ENCODE results near the gene EPHB2.
"Not testable (repeated sequence)": the region's sequence is repeated elsewhere in the genome, so short reads cannot be mapped to it uniquely, and the experiment has no call there.

The EPHB2 gene

DNA sequence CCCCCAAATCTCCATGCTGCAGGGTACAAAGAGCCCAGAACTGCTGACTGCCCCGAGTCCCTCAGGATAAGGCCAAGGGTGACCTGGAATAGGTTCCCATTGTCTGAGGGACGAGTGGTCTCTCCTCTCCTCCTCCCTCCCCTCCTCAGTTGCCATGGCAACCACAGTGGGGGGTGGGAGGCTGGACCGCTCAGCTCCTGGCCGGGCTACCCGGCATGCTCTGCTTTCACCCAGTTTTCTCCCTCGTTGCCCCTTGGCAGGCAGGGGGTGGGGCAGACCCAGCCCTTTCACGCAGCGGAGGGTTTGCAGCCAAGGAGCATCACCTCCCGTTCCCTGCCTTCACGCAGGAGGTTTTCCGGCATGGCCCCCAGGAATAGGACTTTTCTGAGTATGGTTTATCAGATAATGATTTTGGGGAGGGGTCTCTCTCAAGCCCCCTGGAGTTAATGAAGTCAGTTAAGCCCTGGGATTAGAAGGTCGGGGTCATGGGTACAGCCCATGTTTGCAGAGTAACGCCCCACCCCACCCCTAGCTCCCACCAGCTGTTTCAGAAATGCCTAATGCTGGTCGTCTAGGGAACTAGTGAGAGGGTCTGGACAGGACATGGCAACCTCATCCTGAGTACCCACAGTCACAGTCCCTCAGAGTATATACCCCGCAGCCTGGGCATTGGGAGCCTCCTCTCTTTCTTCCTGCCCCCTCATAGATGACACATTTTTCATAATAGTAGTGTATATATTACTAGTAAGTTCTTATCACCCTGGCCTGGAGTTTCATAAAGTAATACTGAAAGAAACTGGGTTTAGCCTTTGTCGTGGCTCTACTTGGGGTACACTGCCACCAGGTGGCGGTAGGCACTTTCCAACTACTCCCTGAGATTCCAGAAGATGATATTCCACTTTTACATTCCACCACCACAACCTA is 36.9 kb upstream of the EPHB2 start:
- TF ChIP-seq FOXP2 (optimal IDR thresholded peaks at IDR 0.05; ENCODE audit: control extremely low read depth, extremely low read length, insufficient read depth) (no peak), POLR2AphosphoS5 (IDR thresholded peaks at IDR 0.05; ENCODE audit: borderline replicate concordance, low read depth, low read length) (no peak), EZH2 (IDR thresholded peaks at IDR 0.05) (no peak)
- Histone ChIP-seq H3K4me3 (no peak overlapping the region), H3K36me3 (ENCODE audit: insufficient read depth, low read length) (no peaks in the 10 kb centered on the region), H3K9ac (ENCODE audit: insufficient read length) (no peak overlapping the region), H3K9me3 (ENCODE audit: low read depth, low read length) (no peaks in the 10 kb centered on the region), H3K27ac (no peak overlapping the region)
- peak; percentile 12 for DNase-seq (ENCODE audit: low read depth, low spot score)

DNA sequence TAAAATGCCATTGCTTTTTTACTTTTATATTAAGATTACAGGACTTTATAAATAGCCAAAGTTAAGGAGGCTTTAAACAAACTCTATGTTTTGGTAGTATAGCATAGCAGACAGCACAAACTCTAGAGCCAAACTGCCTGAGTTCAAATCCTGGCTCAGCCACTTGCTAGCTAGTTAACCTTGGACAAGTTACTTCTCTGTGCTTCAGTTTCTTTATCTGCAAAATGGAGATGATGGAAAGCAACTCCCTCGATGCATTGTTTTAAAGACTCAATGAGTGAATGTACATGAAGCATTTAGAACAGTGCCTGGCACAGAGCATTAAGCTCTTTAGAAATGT is 36.3 kb upstream of the EPHB2 start:
- Histone ChIP-seq H3K36me3 (ENCODE audit: insufficient read depth, low read length) (no peaks in the 10 kb centered on the region), H3K4me3 (no peak overlapping the region), H3K27ac (no peak overlapping the region), H3K9me3 (ENCODE audit: low read depth, low read length) (no peaks in the 10 kb centered on the region), H3K9ac (ENCODE audit: insufficient read length) (no peak overlapping the region)
- DNase-seq (ENCODE audit: low read depth, low spot score): no peak
- no peak for TF ChIP-seq FOXP2 (optimal IDR thresholded peaks at IDR 0.05; ENCODE audit: control extremely low read depth, extremely low read length, insufficient read depth)
- TF ChIP-seq EZH2 (IDR thresholded peaks at IDR 0.05): no peak
- TF ChIP-seq POLR2AphosphoS5 (IDR thresholded peaks at IDR 0.05; ENCODE audit: borderline replicate concordance, low read depth, low read length): no peak

DNA sequence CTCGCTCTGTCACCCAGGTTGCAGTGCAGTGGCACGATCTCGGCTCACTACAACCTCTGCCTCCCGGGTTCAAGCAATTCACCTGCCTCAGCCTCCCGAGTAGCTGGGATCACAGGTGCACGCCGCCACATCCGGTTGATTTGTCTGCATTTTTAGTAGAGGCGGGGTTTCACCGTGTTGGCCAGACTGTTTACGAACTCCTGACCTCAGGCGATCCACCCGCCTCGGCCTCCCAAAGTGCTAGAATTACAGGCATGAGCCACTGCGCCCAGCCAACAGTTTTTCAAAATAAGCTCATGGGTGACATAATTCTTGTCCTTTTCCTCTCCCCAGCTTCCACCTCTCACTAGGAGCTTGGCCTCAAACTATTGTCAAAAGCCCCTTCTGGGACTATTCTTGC is 34.5 kb upstream of the EPHB2 start:
- not testable (repeated sequence) for DNase-seq (ENCODE audit: low read depth, low spot score); H3K36me3 ChIP-seq (ENCODE audit: insufficient read depth, low read length); H3K27ac ChIP-seq; H3K4me3 ChIP-seq; H3K9ac ChIP-seq (ENCODE audit: insufficient read length); H3K9me3 ChIP-seq (ENCODE audit: low read depth, low read length)

DNA sequence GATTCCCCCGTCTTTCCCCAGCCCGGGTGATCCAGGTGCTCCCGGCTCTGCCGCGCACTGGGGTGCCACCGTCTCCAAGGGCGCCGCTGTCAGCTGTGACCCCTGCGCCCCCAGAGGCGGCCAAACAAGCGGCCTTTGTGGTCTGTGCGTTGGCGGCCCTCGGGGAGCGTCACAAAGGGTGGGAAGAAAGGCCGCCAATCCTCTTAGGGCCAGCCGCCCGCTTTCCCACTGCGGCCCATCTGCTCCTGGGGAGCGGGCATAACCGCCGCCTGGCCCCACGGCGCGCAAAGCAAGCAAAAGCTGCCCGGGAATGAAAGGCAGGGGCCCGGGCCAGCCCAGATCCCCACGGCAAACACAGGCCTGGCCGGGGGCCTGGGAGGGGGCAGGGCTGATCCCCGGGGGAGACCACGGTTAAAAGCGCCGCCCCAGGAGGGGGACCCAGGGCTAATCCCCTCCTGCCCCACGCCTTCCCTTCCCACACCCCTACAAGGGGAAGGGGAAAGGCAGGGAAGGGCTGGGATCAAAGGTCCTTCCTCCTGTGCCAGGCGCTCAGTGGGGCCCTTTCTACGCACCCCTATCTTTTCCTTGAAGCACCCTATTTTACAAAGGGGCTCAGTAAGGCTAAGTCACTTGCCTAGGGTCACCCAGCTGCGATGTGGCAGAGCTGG is 33.6 kb upstream of the EPHB2 start:
- no peak for DNase-seq (ENCODE audit: low read depth, low spot score)
- H3K9me3 ChIP-seq (ENCODE audit: low read depth, low read length): no peaks in the 10 kb centered on the region
- no peaks in the 10 kb centered on the region for H3K36me3 ChIP-seq (ENCODE audit: insufficient read depth, low read length)
- no peak overlapping the region for H3K9ac ChIP-seq (ENCODE audit: insufficient read length)
- H3K4me3 ChIP-seq: no peak overlapping the region
- no peak overlapping the region for H3K27ac ChIP-seq
- no peak for TF ChIP-seq FOXP2 (optimal IDR thresholded peaks at IDR 0.05; ENCODE audit: control extremely low read depth, extremely low read length, insufficient read depth)
- no peak for TF ChIP-seq POLR2AphosphoS5 (IDR thresholded peaks at IDR 0.05; ENCODE audit: borderline replicate concordance, low read depth, low read length)
- TF ChIP-seq EZH2 (IDR thresholded peaks at IDR 0.05): no peak

DNA sequence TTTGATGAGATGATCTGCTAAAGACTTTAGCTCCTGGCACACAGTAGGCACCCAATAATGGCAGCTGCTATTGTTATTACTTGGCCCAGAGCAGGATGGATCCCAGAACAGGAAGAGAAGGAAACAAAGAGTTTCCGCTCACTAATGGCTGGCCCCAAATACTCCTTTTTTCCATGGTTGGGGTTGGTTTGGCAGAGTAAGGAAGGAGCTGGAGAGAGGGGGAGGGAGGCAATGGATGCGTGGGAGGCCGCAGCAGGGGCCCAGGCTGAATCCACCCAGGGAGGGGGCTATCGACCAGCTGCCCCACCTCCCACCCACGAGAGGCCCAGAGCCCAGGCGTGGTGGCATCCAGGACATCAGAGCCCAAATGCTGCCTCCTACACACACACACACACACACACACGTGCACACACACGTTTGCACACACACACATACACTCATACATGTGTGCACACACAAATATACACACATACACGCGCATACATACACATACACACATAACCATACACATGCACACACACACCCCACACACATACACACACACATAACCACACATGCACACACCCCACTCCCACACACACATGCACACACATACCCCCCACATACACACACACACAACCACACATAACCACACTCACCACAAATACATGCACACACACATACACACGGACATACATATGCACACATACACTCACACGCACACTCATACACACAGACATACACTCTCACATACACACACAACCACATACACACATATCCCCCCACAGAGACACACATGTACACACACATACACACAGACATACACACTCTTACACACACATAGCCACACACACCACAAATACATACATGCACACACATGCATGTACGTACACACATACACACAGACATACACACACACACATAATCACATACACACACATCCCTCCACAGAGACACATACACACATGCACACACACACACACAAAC is 32.4 kb upstream of the EPHB2 start:
- Histone ChIP-seq H3K9ac (ENCODE audit: insufficient read length) (no peak overlapping the region), H3K27ac (no peak overlapping the region), H3K36me3 (ENCODE audit: insufficient read depth, low read length) (no peaks in the 10 kb centered on the region), H3K9me3 (ENCODE audit: low read depth, low read length) (no peaks in the 10 kb centered on the region), H3K4me3 (no peak overlapping the region)
- no peak for TF ChIP-seq POLR2AphosphoS5 (IDR thresholded peaks at IDR 0.05; ENCODE audit: borderline replicate concordance, low read depth, low read length)
- no peak for TF ChIP-seq FOXP2 (optimal IDR thresholded peaks at IDR 0.05; ENCODE audit: control extremely low read depth, extremely low read length, insufficient read depth)
- no peak for TF ChIP-seq EZH2 (IDR thresholded peaks at IDR 0.05)
- no peak for DNase-seq (ENCODE audit: low read depth, low spot score)

DNA sequence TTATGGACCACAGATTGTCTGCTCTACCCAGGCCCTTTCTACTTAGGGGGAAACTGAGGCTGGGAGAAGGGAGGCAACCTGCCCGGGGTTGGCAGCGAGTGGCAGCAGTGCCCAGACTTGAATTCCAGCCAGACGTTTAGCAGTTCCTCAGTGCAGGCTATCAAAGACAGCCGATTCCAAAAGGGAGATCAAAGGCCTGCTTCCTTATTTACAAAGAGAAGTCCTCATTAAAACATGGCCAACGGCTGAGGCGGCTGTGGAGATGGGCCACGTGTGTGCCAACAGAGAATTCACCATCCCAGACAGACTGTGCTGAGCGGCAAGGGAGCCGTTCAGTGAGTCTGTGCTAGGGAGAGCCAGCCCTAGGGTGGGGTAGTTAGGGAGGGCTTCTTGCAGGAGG is 29.9 kb upstream of the EPHB2 start:
- Histone ChIP-seq H3K4me3 (no peak overlapping the region), H3K9ac (ENCODE audit: insufficient read length) (no peak overlapping the region), H3K36me3 (ENCODE audit: insufficient read depth, low read length) (no peaks in the 10 kb centered on the region), H3K27ac (no peak overlapping the region), H3K9me3 (ENCODE audit: low read depth, low read length) (no peaks in the 10 kb centered on the region)
- TF ChIP-seq POLR2AphosphoS5 (IDR thresholded peaks at IDR 0.05; ENCODE audit: borderline replicate concordance, low read depth, low read length): no peak
- TF ChIP-seq EZH2 (IDR thresholded peaks at IDR 0.05): no peak
- TF ChIP-seq FOXP2 (optimal IDR thresholded peaks at IDR 0.05; ENCODE audit: control extremely low read depth, extremely low read length, insufficient read depth): no peak
- no peak for DNase-seq (ENCODE audit: low read depth, low spot score)

DNA sequence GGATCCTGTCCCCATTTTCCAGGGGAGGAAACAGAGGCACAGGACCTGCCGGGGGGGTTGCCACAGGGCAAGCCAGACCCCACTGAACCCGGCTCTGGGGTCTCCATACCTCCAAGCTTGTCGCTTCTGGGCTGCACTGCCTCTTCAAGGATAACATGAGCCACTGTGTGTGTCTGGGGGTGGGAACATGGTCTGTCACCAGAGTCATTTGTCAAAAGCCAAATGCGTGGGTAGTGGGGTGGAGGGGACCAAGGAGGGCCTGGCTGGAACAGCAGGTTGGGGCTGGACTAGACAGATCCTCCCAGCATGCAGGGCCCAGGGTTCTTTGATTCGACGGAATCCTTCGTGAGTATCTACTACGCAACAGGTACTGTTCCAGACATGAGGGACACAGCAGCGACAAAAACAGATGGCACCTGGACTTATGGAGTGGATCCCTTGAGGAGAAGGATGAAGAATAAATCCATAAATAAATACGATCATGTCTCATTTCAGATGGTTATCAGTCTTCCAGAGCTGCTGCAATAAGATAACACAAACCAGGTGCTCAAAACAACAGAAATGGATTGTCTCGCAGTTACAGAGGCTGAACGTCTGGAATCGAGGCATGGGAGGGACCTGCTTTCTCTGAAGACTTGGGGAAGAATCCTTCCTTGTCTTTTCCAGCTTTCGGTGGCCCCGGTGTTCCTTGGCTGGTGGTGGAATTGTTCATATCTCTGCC is 28.9 kb upstream of the EPHB2 start:
- no peak overlapping the region for H3K4me3 ChIP-seq
- DNase-seq (ENCODE audit: low read depth, low spot score): no peak
- no peaks in the 10 kb centered on the region for H3K36me3 ChIP-seq (ENCODE audit: insufficient read depth, low read length)
- TF ChIP-seq POLR2AphosphoS5 (IDR thresholded peaks at IDR 0.05; ENCODE audit: borderline replicate concordance, low read depth, low read length): no peak
- TF ChIP-seq EZH2 (IDR thresholded peaks at IDR 0.05): no peak
- TF ChIP-seq FOXP2 (optimal IDR thresholded peaks at IDR 0.05; ENCODE audit: control extremely low read depth, extremely low read length, insufficient read depth): no peak
- no peak overlapping the region for H3K9ac ChIP-seq (ENCODE audit: insufficient read length)
- H3K27ac ChIP-seq: no peak overlapping the region
- H3K9me3 ChIP-seq (ENCODE audit: low read depth, low read length): no peaks in the 10 kb centered on the region

All from SK-N-MC (cell line).